SK-N-SH treated with all-trans-retinoic acid at 6 μM for 48 hours (cell line): ENCODE data around the gene LRRC43.

Experiments used
- ARNTL ChIP-seq: fragments of 450-650 bp; formaldehyde crosslinking; IDR thresholded peaks from 2 replicates; pipeline ENCODE4 v1.5.0; 2020; ENCODE audit warnings: low read depth, mild to moderate bottlenecking, moderate library complexity, borderline replicate concordance
- PATZ1 ChIP-seq: fragments of 250-450 bp; sonication (Bioruptor Pico); IDR thresholded peaks from 2 replicates; pipeline ENCODE4 v1.8.0; 2020; ENCODE audit warnings: mild to moderate bottlenecking, moderate library complexity, borderline replicate concordance
- RARB ChIP-seq: fragments of 250-450 bp; sonication (Bioruptor Pico); IDR thresholded peaks from 2 replicates; pipeline ENCODE4 v1.8.0; 2021; ENCODE audit warnings: mild to moderate bottlenecking, moderate library complexity
- TCF4 ChIP-seq: fragments of 250-450 bp; sonication (Bioruptor Pico); IDR thresholded peaks from 2 replicates; pipeline ENCODE4 v1.8.0; 2021; ENCODE audit warnings: mild to moderate bottlenecking, moderate library complexity, borderline replicate concordance
- TOX ChIP-seq: fragments of 250-450 bp; sonication (Bioruptor Pico); IDR thresholded peaks from 2 replicates; pipeline ENCODE4 v1.8.0; 2021; ENCODE audit warnings: mild to moderate bottlenecking, moderate library complexity, borderline replicate concordance
- TSHZ2 ChIP-seq: fragments of 250-450 bp; sonication (Bioruptor Pico); IDR thresholded peaks from 2 replicates; pipeline ENCODE4 v1.5.0; 2020; ENCODE audit warnings: mild to moderate bottlenecking, moderate library complexity
- ZFP3 ChIP-seq: fragments of 250-450 bp; sonication (Bioruptor Pico); IDR thresholded peaks from 2 replicates; pipeline ENCODE4 v1.5.0; 2020; ENCODE audit warnings: mild to moderate bottlenecking, moderate library complexity
- ZNF565 ChIP-seq: fragments of 450-650 bp; formaldehyde crosslinking; conservative IDR thresholded peaks from 2 replicates; pipeline ENCODE4 v1.5.0; 2020; ENCODE audit warnings: low read depth, mild to moderate bottlenecking, moderate library complexity
- ZNF70 ChIP-seq: fragments of 450-650 bp; formaldehyde crosslinking; IDR thresholded peaks from 2 replicates; pipeline ENCODE4 v1.5.0; 2020; ENCODE audit warnings: mild to moderate bottlenecking, moderate library complexity

GRCh38 chr12:122138616-122139015 lies 44.3 kb upstream of the LRRC43 start:
- TF ChIP-seq ARNTL (CRISPR knock-in tag) (no peak), TCF4 (CRISPR knock-in tag) (no peak), ZFP3 (CRISPR knock-in tag) (no peak), ZNF565 (CRISPR knock-in tag) (no peak), TOX (CRISPR knock-in tag) (no peak), PATZ1 (CRISPR knock-in tag) (no peak), ZNF70 (CRISPR knock-in tag) (no peak), TSHZ2 (CRISPR knock-in tag) (no peak), RARB (CRISPR knock-in tag) (no peak)
